Measurements from ENCODE around the gene TMEM39B.
"Not testable (repeated sequence)": the region's sequence is repeated elsewhere in the genome, so short reads cannot be mapped to it uniquely, and the experiment has no call there.

TMEM39B gene

DNA sequence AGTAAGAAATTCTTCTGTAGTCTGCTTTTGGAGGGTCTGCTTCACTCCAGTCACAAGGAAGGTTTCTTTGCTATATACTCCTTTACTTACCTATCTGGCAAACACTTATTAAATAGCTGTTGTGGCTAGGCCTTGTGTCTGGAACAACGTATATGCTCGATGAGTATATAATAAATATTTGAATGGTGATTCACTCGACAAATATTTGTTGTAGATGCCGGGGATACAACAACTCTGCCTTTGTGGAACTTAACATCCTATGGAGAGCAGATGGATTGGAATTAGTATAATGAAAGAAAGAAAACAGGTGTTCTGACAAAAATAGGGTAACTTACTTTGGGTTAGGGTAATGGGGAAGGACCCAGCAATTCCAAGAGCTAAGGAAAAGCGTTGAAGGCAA is 66.2 kb downstream of the TMEM39B start:
- WGBS, result 17% methylated on average over 4 of the region's 5 CpGs
- DNase-seq, result peak; percentile 60
- no peaks in the 10 kb centered on the region for H3K79me1 ChIP-seq (replicated peaks; ENCODE audit: low read length, poor library complexity, severe bottlenecking)
- no peaks in the 10 kb centered on the region for H3K27me3 ChIP-seq (ENCODE audit: control insufficient read depth in 1 of 2, insufficient read depth in 1 of 2, low read length in 2 of 2)
- H3K9me3 ChIP-seq (ENCODE audit: control insufficient read depth, low read length), result no peaks in the 10 kb centered on the region
- no peak overlapping the region for H3K4me2 ChIP-seq (ENCODE audit: low read length, poor library complexity, severe bottlenecking)
- H2BK12ac ChIP-seq (ENCODE audit: low read length in 2 of 2), result no peak overlapping the region
- no peak overlapping the region for H3K4me3 ChIP-seq (ENCODE audit: insufficient read depth in 1 of 2, low read depth in 1 of 2, low read length in 2 of 2)
- no peak overlapping the region for H2BK5ac ChIP-seq (ENCODE audit: low read depth, low read length, poor library complexity, severe bottlenecking)
- no peak overlapping the region for H3K4ac ChIP-seq (ENCODE audit: low read depth in 1 of 2, low read length in 2 of 2)
- peak overlapping the region; percentile 53 for H3K27ac ChIP-seq (ENCODE audit: low read length, poor library complexity, severe bottlenecking)
- no peak overlapping the region for H2AK5ac ChIP-seq (ENCODE audit: low read length, severe bottlenecking)
- peaks cover 0 to 3% of the 10 kb centered on the region in 2 experiments for H3K36me3 ChIP-seq (ENCODE audit: control insufficient read depth in 1 of 2, insufficient read depth in 2 of 2, low read depth in 1 of 2, low read length in 2 of 2)
- no peak overlapping the region for H2BK15ac ChIP-seq (ENCODE audit: low read depth, poor library complexity, severe bottlenecking)
- no peak overlapping the region for H2AFZ ChIP-seq (ENCODE audit: low read depth, low read length)
- no peak overlapping the region for H3K9ac ChIP-seq (ENCODE audit: low read length)
- H3K18ac ChIP-seq (ENCODE audit: low read depth in 1 of 2, low read length in 2 of 2), result no peak overlapping the region
- no peak overlapping the region for H4K91ac ChIP-seq (ENCODE audit: low read length)
- no peak overlapping the region for H2BK120ac ChIP-seq (ENCODE audit: low read depth, low read length)
- H3K14ac ChIP-seq (ENCODE audit: low read length in 2 of 2), result no peak overlapping the region
- peaks cover 8% of the 10 kb centered on the region for H3K4me1 ChIP-seq (ENCODE audit: control insufficient read depth, insufficient read depth, low read depth, low read length)
- H3K23ac ChIP-seq (ENCODE audit: low read length in 2 of 2), result no peak overlapping the region
- no peak overlapping the region for H4K8ac ChIP-seq (ENCODE audit: low read length)

DNA sequence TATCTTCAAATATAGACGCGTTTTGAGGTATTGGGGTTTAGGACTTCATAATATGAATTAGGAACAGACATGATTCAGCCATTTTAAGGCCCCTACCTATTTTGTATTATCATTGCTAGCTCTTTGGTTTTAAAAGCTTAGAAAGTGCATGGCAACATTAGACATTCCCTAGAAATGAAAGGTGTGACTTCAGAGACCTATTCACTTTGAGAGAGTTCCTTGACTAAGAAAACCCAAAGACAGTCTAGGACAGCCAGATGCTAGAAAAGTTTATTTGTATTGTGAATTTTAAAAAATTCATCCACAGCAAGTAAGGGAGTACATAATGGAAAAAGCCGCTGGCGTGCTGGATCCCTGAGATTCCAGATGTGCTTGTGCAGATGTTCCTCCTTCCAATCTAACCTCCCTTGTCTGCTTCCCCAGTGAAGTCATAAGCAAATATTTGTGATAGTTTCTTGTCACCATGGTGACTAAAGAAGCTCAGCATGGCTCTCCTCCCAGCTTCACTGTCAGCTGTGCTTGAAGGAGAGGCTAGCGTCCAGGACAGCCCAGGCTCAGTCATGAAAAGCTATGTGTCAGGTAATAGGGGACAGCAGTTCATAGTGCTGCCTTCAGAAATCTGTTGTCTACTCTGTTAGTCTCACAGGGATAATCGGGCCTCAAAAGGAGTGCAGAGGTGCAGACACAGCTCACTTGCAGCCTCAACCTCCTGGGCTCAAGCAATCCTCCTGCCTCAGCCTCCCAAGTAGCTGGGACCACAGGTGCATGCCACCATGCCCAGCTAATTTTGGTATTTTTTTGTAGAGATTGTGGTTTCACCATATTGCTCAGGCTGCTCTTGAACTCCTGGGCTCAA is 69.9 kb downstream of the TMEM39B start:
- H3K9me3 ChIP-seq (ENCODE audit: control insufficient read depth, low read length), result no peaks in the 10 kb centered on the region
- no peak overlapping the region for H3K23ac ChIP-seq (ENCODE audit: low read length in 2 of 2)
- H2BK12ac ChIP-seq (ENCODE audit: low read length in 2 of 2), result peak overlapping the region in 1 of 2 experiments; percentile 23
- H3K27me3 ChIP-seq (ENCODE audit: control insufficient read depth in 1 of 2, insufficient read depth in 1 of 2, low read length in 2 of 2), result no peaks in the 10 kb centered on the region
- no peak overlapping the region for H3K4me3 ChIP-seq (ENCODE audit: insufficient read depth in 1 of 2, low read depth in 1 of 2, low read length in 2 of 2)
- no peak overlapping the region for H4K91ac ChIP-seq (ENCODE audit: low read length)
- H2BK120ac ChIP-seq (ENCODE audit: low read depth, low read length), result no peak overlapping the region
- H3K4me2 ChIP-seq (ENCODE audit: low read length, poor library complexity, severe bottlenecking), result no peak overlapping the region
- no peak overlapping the region for H3K27ac ChIP-seq (ENCODE audit: low read length, poor library complexity, severe bottlenecking)
- H2BK15ac ChIP-seq (ENCODE audit: low read depth, poor library complexity, severe bottlenecking), result no peak overlapping the region
- H3K79me1 ChIP-seq (replicated peaks; ENCODE audit: low read length, poor library complexity, severe bottlenecking), result no peaks in the 10 kb centered on the region
- WGBS, result 39% methylated on average over 3 of the region's 6 CpGs
- H4K8ac ChIP-seq (ENCODE audit: low read length), result no peak overlapping the region
- no peak overlapping the region for H3K4ac ChIP-seq (ENCODE audit: low read depth in 1 of 2, low read length in 2 of 2)
- peak; percentile 95 for DNase-seq
- peak overlapping the region; percentile 83 for H3K9ac ChIP-seq (ENCODE audit: low read length)
- H2AFZ ChIP-seq (ENCODE audit: low read depth, low read length), result no peak overlapping the region
- H2AK5ac ChIP-seq (ENCODE audit: low read length, severe bottlenecking), result no peak overlapping the region
- H3K4me1 ChIP-seq (ENCODE audit: control insufficient read depth, insufficient read depth, low read depth, low read length), result peaks cover 10% of the 10 kb centered on the region
- H3K18ac ChIP-seq (ENCODE audit: low read depth in 1 of 2, low read length in 2 of 2), result no peak overlapping the region
- no peak overlapping the region for H2BK5ac ChIP-seq (ENCODE audit: low read depth, low read length, poor library complexity, severe bottlenecking)
- H3K36me3 ChIP-seq (ENCODE audit: control insufficient read depth in 1 of 2, insufficient read depth in 2 of 2, low read depth in 1 of 2, low read length in 2 of 2), result no peaks in the 10 kb centered on the region
- peak overlapping the region in 1 of 2 experiments; percentile 41 for H3K14ac ChIP-seq (ENCODE audit: low read length in 2 of 2)

DNA sequence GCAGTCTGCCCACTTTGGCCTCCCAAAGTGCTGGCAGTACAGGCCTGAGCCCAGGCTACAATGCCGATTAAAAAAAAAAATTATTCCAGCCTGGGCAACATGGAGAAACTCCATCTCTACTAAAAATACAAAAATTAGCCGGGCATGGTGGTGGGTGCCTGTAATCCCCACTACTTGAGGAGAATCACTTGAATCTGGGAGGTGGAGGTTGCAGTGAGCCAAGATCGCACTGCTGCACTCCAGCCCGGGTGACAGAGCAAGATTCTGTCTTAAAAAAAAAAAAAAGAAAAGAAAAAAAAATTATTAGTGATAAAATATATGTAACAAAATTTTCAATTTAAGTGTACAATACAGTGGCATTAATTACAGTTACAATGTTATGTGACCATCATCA is 70.6 kb downstream of the TMEM39B start:
- not testable (repeated sequence) for H2BK12ac ChIP-seq (ENCODE audit: low read length in 2 of 2); H3K27me3 ChIP-seq (ENCODE audit: control insufficient read depth in 1 of 2, insufficient read depth in 1 of 2, low read length in 2 of 2); DNase-seq; H3K4me3 ChIP-seq (ENCODE audit: insufficient read depth in 1 of 2, low read depth in 1 of 2, low read length in 2 of 2); H3K36me3 ChIP-seq (ENCODE audit: control insufficient read depth in 1 of 2, insufficient read depth in 2 of 2, low read depth in 1 of 2, low read length in 2 of 2); H3K79me1 ChIP-seq (replicated peaks; ENCODE audit: low read length, poor library complexity, severe bottlenecking); H4K91ac ChIP-seq (ENCODE audit: low read length); H4K8ac ChIP-seq (ENCODE audit: low read length); H2AFZ ChIP-seq (ENCODE audit: low read depth, low read length); H3K23ac ChIP-seq (ENCODE audit: low read length in 2 of 2); H3K4ac ChIP-seq (ENCODE audit: low read depth in 1 of 2, low read length in 2 of 2); H3K4me2 ChIP-seq (ENCODE audit: low read length, poor library complexity, severe bottlenecking); H3K4me1 ChIP-seq (ENCODE audit: control insufficient read depth, insufficient read depth, low read depth, low read length); H3K27ac ChIP-seq (ENCODE audit: low read length, poor library complexity, severe bottlenecking); H3K18ac ChIP-seq (ENCODE audit: low read depth in 1 of 2, low read length in 2 of 2); H3K9me3 ChIP-seq (ENCODE audit: control insufficient read depth, low read length); H2BK15ac ChIP-seq (ENCODE audit: low read depth, poor library complexity, severe bottlenecking); H3K14ac ChIP-seq (ENCODE audit: low read length in 2 of 2); H2BK120ac ChIP-seq (ENCODE audit: low read depth, low read length); H2BK5ac ChIP-seq (ENCODE audit: low read depth, low read length, poor library complexity, severe bottlenecking); H2AK5ac ChIP-seq (ENCODE audit: low read length, severe bottlenecking)
- 100% methylated on average over 2 of the region's 4 CpGs for WGBS
- peak overlapping the region; percentile 83 for H3K9ac ChIP-seq (ENCODE audit: low read length)

DNA sequence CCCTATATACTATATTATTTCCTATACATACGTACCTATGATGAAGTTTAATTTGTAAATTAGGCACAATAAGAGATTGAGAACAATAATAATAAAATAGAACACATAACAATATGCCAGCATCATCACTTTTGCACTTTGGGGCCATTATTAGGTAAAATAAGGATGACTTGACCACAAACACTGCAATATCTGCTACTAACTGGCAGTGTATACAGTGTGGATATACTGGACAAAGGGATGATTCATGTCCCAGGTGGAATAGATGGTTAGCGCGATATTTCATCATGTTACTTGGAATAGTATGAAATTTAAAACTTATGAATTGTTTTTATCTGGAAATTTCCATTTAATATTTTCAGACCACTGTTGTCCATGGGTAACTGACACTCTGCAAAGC is 71.3 kb downstream of the TMEM39B start:
- H2BK12ac ChIP-seq (ENCODE audit: low read length in 2 of 2), result no peak overlapping the region

More for the DNA sequence above, 71.3 kb downstream of the TMEM39B start:
- no peak overlapping the region for H3K4ac ChIP-seq (ENCODE audit: low read depth in 1 of 2, low read length in 2 of 2)
- H2BK15ac ChIP-seq (ENCODE audit: low read depth, poor library complexity, severe bottlenecking), result no peak overlapping the region
- H3K36me3 ChIP-seq (ENCODE audit: control insufficient read depth in 1 of 2, insufficient read depth in 2 of 2, low read depth in 1 of 2, low read length in 2 of 2), result peaks cover 0 to 4% of the 10 kb centered on the region in 2 experiments
- no peak overlapping the region for H2AFZ ChIP-seq (ENCODE audit: low read depth, low read length)
- peaks cover 10% of the 10 kb centered on the region for H3K4me1 ChIP-seq (ENCODE audit: control insufficient read depth, insufficient read depth, low read depth, low read length)
- H3K9ac ChIP-seq (ENCODE audit: low read length), result peak overlapping the region; percentile 19
- no peak overlapping the region for H3K14ac ChIP-seq (ENCODE audit: low read length in 2 of 2)
- H3K79me1 ChIP-seq (replicated peaks; ENCODE audit: low read length, poor library complexity, severe bottlenecking), result peaks cover 2% of the 10 kb centered on the region
- H2AK5ac ChIP-seq (ENCODE audit: low read length, severe bottlenecking), result no peak overlapping the region
- no peak overlapping the region for H4K8ac ChIP-seq (ENCODE audit: low read length)
- H4K91ac ChIP-seq (ENCODE audit: low read length), result no peak overlapping the region
- H3K23ac ChIP-seq (ENCODE audit: low read length in 2 of 2), result no peak overlapping the region
- no peak overlapping the region for H3K27ac ChIP-seq (ENCODE audit: low read length, poor library complexity, severe bottlenecking)
- no peaks in the 10 kb centered on the region for H3K9me3 ChIP-seq (ENCODE audit: control insufficient read depth, low read length)
- no peak overlapping the region for H3K18ac ChIP-seq (ENCODE audit: low read depth in 1 of 2, low read length in 2 of 2)
- no peak overlapping the region for H3K4me3 ChIP-seq (ENCODE audit: insufficient read depth in 1 of 2, low read depth in 1 of 2, low read length in 2 of 2)
- H2BK120ac ChIP-seq (ENCODE audit: low read depth, low read length), result no peak overlapping the region
- no peaks in the 10 kb centered on the region for H3K27me3 ChIP-seq (ENCODE audit: control insufficient read depth in 1 of 2, insufficient read depth in 1 of 2, low read length in 2 of 2)
- H3K4me2 ChIP-seq (ENCODE audit: low read length, poor library complexity, severe bottlenecking), result no peak overlapping the region
- WGBS, result 100% methylated on average over 2 of the region's 3 CpGs
- DNase-seq, result no peak
- no peak overlapping the region for H2BK5ac ChIP-seq (ENCODE audit: low read depth, low read length, poor library complexity, severe bottlenecking)
